Retina (tissue), 1 donor: ENCODE measurements around the gene PARD3.
A peak's percentile ranks its signal among the peaks of the same experiment; 100 is the strongest.

Source experiments
- DNase-seq: peaks from one replicate; pipeline ENCODE4 v3.0.0-alpha.2; 2016

PARD3 gene

DNA sequence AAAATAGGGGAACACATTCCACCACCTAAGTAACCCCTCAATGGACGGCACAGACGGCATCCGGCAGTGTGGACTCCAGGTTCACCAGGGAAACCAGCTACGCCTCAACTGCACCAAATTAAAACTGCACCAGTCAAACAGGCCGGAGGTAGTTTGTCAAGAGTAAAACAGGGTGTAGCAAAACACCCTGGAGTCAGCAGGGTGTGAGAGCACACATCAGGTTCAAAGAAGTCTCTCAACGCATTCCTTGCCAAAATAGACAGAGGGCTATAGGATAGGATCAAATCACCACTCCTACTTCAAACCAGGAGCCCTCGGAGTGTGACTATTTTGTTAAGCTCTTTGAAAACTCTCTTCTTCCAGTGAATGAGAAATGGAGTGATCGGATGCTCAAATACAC is 135.9 kb downstream of the PARD3 start:
- no peak for DNase-seq

- DNase-seq, result no peak
Observed at GRCh38 chr10:34677591-34677990, 137.5 kb downstream of the PARD3 start.

GRCh38 chr10:34677132-34677531 is 138.0 kb downstream of the PARD3 start:
- DNase-seq, result no peak

GRCh38 chr10:34674176-34674575 is 140.9 kb downstream of the PARD3 start:
- DNase-seq, result no peak

DNA sequence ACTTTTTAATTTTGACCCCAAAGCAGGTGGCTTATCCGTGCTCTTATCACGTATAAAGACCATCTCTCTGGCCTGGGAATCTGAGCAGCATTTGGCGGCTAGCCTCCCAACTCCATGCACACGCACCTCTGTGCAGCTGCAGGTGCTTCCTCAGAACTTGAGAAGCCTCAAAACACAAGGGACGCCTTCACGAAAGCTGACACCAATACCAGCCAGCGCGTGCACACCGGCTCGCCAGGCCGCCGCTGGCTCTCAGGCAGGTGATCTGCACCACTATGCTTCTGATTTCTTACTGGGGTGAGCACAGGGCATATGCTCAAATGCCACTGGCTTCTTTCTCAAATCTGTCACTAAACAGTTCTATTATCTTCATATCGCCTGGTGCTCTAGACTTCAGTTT is 145.0 kb downstream of the PARD3 start:
- no peak for DNase-seq

DNA sequence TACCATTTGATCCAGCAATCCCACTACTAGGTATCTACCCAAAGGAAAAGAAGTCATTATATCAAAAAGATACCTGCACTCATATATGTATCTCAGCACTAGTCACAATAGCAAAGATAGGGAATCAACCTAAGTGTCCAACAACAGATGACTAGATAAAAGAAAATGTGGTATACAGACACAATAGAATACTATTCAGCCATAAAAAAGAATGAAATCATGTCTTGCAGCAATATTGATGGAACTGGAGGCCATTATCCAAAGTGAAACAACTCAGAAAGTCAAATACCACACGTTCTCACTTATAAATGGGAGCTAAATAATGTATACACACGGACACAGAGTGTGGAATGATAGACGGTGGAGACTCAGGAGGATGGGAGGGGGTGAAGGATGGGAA is 146.0 kb downstream of the PARD3 start:
- DNase-seq, result no peak

- DNase-seq, result no peak
Observed at GRCh38 chr10:34667177-34667576, 147.9 kb downstream of the PARD3 start.

DNA sequence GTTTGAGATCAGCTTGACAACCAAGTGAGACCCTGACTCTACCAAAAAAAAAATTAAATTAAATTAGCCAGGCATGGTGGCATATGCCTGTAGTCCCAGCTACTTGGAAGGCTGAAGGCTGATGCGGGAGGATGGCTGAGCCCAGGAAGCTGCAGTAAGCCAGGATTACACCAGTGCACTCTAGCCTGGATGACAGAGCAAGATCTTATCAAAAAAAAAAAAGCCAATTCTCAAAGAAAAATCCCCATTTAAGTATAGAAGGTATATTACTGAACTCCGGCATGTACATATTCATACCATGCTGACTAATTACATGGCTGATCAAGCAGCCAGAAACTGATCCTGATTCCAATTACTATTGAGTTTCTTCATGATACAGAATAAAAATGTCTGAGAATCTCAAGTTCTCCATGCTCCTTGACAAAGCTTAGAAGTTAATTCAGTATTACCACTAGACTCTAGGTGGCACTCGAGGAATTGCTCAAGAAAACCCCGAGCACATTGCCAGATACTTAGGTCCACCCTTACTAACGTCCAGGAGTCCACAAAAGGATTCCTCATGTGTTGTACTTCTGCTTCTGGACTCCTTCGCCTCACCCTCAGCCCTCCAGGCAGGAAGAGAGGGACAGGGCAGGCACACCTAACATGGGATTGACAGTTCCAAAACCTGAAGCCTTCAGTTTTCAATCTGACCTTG is 148.9 kb downstream of the PARD3 start:
- DNase-seq, result peak; percentile 51

DNA sequence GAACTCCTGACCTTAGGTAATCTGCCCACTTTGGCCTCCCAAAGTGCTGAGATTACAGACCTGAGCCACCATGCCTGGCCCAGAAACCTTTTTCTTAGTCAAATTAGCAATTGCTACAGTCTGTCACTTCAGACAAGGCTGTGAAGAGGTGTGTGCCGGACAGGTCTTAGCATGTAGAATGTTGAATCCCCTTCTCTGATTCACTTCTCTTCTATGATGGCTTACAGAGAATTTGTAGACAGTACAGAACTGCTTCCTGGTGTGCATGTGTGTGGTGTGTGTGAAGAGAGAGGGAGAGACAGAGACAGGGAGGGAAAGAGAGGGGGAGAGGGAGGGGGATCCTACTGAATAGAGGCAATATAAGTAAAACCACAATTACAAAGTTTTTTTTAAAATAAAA is 150.4 kb downstream of the PARD3 start:
- DNase-seq, result no peak

DNA sequence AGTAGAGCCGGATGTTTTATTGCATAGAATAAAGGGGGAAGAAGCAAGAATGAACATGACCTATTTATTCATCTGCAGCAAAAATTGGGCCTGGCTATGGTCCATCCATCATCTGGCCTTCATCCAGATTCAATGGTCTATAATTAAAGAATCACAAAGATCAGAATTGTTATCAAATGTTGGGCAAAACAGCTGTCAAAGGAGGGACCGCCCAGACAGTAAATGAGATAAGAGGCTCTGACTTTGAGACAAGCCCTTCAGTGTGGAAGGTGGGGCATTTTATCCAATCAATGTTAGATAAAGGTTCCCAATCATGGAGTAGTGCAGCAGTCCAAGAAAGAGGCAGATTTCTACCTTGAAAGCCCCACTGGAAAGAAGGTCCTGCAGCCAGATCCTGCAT is 153.5 kb downstream of the PARD3 start:
- no peak for DNase-seq

DNA sequence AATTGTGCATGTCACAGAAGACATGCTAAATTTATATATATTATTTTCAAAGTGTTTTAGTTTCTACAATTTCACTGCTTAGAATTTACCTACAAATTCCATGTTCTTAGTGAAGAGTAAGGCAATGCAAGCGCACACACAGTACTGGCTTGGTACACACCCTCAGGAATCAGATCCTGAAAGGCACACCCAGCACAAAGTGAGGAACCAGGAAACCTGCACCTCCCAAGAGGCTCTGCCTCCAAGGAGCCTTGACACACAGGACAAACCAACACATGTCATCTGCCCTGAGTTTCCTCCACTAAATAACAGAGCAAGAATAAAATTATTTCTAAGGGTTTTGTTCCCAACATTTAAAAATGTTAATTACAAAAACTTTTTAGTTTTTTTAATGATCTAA is 156.2 kb downstream of the PARD3 start:
- DNase-seq, result no peak

- DNase-seq, result no peak
Observed at GRCh38 chr10:34656661-34657060, 158.4 kb downstream of the PARD3 start.

DNA sequence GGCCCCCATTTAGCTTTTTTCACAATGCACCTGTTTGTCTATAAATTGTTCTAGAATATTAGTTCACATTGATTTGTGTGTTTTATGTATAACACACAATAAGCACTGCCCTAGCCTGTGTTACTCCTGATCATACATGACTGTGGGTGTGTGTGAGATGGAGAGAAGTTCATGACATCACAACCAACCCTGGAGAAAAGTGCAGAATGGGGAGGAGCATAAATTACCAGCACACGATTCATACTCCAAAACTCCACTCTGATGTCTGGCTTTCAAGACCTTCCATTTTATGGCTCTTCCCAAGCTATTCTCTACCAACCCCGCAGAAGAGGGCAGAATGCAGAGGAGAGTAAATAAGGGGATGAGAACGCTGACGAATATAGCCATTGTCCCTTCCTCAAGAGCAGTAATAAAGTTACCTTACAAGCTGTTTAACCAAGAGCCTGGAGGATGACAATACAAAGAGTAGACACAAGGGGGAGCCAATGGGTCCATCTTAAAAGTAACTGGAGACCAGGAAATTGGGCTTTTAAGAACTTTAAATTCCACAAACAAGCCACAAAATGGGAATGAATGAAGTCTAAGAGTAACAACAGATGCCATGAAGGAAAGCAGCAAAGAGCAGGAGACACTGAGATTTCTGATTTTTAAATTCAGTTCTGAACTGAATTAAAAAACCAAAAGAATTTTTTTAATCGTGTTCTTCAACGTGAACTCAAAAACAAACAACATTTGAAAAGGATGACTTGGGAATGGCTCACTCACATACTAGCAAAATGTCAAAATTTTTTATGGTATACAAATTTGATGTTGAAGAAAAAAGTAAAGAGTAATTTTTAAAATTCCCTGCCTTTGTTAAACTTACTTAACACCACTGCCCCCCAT is 159.6 kb downstream of the PARD3 start:
- peak; percentile 64 for DNase-seq

- no peak for DNase-seq
Observed at GRCh38 chr10:34654211-34654610, 160.9 kb downstream of the PARD3 start.

DNA sequence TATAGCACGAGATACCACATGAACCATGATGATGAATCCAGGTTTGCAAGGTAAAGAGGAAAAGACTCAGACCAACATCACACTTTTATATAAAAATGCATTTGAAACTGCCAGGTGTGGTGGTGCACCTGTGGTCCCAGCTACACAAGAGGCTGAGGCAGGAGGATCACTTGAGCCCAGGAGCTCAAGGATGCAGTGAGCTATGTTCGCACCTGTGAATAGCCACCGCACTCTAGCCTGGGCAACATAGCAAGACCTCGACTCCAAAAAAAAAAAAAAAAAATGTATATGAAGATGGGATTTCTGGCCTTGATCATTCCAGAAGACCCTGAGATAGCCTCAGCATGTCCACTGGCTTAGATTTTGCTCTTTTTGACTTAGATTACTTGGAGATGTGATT is 161.6 kb downstream of the PARD3 start:
- DNase-seq, result no peak

DNA sequence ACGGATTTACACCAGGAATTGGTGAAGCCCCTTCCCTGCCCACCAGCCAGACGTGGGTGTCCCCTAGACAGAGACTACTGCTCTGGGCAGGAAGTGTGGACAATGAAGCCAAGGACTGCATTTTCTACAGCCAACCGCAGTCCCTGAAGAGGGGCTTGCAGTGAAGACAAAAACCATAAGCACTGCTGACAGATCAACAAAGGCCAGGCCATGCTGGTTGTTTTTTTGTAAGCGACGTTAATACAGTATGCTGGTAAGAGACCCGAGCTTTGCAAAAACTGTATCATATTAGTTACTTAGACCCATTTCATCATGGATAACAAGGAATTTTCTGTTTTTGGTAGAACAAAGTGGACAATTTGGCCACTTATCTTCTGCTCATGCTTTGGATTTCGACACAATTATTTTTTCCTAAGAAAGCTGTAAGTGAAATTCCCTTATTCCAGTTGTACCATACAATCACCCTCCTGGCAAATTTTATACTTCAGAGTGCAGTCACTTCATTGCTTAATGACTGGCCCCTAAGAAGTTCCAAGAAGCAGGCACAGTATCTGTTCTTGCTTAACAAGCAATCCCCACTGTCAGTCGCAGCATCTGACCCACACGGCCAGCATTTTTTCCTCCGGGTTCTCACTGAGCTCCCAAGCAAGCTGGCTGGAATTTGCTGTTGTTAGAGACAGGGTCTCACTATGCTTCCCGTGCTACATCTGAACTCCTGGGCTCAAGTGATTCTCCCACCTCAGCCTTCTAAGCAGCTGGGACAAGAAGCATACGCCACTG is 163.5 kb downstream of the PARD3 start:
- peak; percentile 58 for DNase-seq

DNA sequence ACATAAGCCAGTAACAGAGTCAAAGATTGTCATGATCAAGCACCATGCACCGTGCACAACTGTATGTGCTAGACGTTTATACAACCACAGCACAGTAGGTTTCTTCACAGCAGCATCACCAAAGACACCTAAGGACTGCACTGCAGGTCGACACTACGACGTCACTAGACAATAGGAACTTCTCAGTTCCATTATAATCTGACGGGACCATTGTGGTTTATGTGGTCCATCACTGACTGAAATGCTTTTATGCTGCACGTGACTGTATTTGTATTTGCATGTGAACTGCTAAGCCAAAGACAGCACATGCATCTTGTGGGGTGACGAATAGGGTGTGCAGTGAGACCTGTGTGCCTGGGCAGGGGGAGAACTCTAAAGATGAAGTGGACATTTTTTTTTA is 164.9 kb downstream of the PARD3 start:
- DNase-seq, result no peak

GRCh38 chr10:34649385-34649784 is 165.7 kb downstream of the PARD3 start:
- no peak for DNase-seq

GRCh38 chr10:34648919-34649318 is 166.2 kb downstream of the PARD3 start:
- no peak for DNase-seq

- peak; percentile 63 for DNase-seq
Observed at GRCh38 chr10:34647875-34648865, 166.9 kb downstream of the PARD3 start.

DNA sequence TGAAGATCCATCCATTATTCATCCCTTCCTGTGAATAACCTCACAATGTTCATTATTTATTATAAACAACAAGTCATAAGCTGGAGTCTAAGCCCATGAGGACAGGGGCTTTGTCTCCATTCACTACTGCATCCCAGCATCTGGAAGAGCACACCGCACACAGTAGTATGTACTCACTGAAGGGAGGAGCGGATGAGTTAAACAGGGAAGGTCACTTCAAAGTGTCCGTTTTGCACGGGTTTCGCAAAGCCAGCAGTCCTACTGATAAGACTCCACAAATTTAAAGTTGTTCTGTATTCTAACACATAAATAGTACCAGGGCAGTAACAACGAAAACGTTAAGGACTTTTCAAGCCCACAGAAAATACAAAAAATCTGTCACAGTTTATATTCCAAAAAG is 167.9 kb downstream of the PARD3 start:
- no peak for DNase-seq

GRCh38 chr10:34646331-34646730 is 168.8 kb downstream of the PARD3 start:
- DNase-seq, result no peak
